ENCODE measurements around the gene POC1A.

The POC1A gene

DNA sequence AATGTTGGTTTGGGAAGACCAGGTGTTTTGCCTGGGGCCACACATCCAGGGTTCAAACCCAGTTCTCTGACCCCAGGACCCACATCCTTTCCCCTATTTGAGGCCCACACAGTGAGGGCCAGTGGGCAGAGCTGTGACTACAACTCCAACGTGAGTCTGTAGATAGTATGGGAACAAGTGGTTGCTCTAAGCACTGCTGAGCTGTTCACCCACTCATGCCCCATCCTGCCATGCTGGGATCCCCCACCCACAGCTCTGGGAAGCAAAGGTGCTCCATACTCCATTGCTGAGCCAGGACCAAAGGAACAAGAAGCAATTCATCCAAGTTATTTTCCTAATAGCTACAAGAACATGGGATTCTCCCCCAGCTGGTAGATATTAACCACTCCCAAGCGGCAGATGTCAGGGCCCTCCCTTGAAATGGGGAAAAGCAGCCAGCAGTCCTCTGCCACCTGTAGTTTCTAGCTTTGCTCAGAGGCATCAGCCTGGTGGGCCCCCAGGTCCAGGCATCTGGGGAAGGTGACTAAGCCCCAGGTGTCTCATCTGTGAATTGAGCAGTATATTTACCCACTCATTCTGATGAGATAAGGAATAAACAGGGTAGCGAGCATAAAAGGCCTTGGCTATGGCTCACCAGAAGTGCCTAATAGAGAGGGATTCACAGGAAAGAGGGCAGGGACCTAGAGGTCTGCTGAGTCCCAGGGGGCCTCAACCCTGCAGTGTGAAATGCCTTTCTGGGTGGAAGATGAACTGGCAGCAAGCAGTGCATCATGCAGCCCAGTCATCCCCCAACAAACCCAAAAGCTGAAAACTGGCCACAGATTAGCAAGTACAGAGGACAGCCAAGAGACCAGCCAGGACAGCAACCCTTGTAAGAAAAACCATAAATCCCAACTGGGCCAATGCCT, 33.4 kb downstream of the POC1A start:
- ATAC-seq (ENCODE audit: low read depth) (no peak), DNase-seq (ENCODE audit: low spot score) (no peak)
- TF ChIP-seq, protein P1, sequence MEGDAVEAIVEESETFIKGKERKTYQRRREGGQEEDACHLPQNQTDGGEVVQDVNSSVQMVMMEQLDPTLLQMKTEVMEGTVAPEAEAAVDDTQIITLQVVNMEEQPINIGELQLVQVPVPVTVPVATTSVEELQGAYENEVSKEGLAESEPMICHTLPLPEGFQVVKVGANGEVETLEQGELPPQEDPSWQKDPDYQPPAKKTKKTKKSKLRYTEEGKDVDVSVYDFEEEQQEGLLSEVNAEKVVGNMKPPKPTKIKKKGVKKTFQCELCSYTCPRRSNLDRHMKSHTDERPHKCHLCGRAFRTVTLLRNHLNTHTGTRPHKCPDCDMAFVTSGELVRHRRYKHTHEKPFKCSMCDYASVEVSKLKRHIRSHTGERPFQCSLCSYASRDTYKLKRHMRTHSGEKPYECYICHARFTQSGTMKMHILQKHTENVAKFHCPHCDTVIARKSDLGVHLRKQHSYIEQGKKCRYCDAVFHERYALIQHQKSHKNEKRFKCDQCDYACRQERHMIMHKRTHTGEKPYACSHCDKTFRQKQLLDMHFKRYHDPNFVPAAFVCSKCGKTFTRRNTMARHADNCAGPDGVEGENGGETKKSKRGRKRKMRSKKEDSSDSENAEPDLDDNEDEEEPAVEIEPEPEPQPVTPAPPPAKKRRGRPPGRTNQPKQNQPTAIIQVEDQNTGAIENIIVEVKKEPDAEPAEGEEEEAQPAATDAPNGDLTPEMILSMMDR (IDR thresholded peaks at IDR 0.05; ENCODE audit: poor library complexity, severe bottlenecking), result no peak
- no peak overlapping the region for H3K4me3 ChIP-seq (ENCODE audit: severe bottlenecking)
- H3K9me3 ChIP-seq (ENCODE audit: severe bottlenecking), result no peaks in the 10 kb centered on the region
- H3K27me3 ChIP-seq (ENCODE audit: insufficient read depth, poor library complexity, severe bottlenecking), result no peaks in the 10 kb centered on the region
- H3K36me3 ChIP-seq (ENCODE audit: low read depth), result peaks cover 57% of the 10 kb centered on the region
- H3K4me1 ChIP-seq (ENCODE audit: insufficient read depth, poor library complexity, severe bottlenecking), result no peaks in the 10 kb centered on the region
- H3K27ac ChIP-seq (ENCODE audit: poor library complexity, severe bottlenecking), result no peak overlapping the region

GRCh38 chr3:52119826-52120225, 34.4 kb downstream of the POC1A start:
- Histone ChIP-seq H3K9me3 (ENCODE audit: severe bottlenecking) (no peaks in the 10 kb centered on the region), H3K27ac (ENCODE audit: poor library complexity, severe bottlenecking) (no peak overlapping the region), H3K4me3 (ENCODE audit: severe bottlenecking) (no peak overlapping the region), H3K4me1 (ENCODE audit: insufficient read depth, poor library complexity, severe bottlenecking) (no peaks in the 10 kb centered on the region), H3K36me3 (ENCODE audit: low read depth) (peaks cover 61% of the 10 kb centered on the region), H3K27me3 (ENCODE audit: insufficient read depth, poor library complexity, severe bottlenecking) (no peaks in the 10 kb centered on the region)
- TF ChIP-seq, protein P1 (IDR thresholded peaks at IDR 0.05; ENCODE audit: poor library complexity, severe bottlenecking), result no peak
- no peak for DNase-seq (ENCODE audit: low spot score)
- ATAC-seq (ENCODE audit: low read depth), result no peak

GRCh38 chr3:52119099-52119498, 35.1 kb downstream of the POC1A start:
- no peak overlapping the region for H3K4me3 ChIP-seq (ENCODE audit: severe bottlenecking)
- H3K27me3 ChIP-seq (ENCODE audit: insufficient read depth, poor library complexity, severe bottlenecking), result no peaks in the 10 kb centered on the region
- ATAC-seq (ENCODE audit: low read depth) (no peak), DNase-seq (ENCODE audit: low spot score) (no peak)
- H3K27ac ChIP-seq (ENCODE audit: poor library complexity, severe bottlenecking), result no peak overlapping the region
- peaks cover 56% of the 10 kb centered on the region for H3K36me3 ChIP-seq (ENCODE audit: low read depth)
- TF ChIP-seq, protein P1 (IDR thresholded peaks at IDR 0.05; ENCODE audit: poor library complexity, severe bottlenecking), result no peak
- H3K9me3 ChIP-seq (ENCODE audit: severe bottlenecking), result no peaks in the 10 kb centered on the region
- no peaks in the 10 kb centered on the region for H3K4me1 ChIP-seq (ENCODE audit: insufficient read depth, poor library complexity, severe bottlenecking)

- Histone ChIP-seq H3K4me3 (ENCODE audit: severe bottlenecking) (no peak overlapping the region), H3K36me3 (ENCODE audit: low read depth) (peaks cover 48% of the 10 kb centered on the region), H3K9me3 (ENCODE audit: severe bottlenecking) (no peaks in the 10 kb centered on the region), H3K4me1 (ENCODE audit: insufficient read depth, poor library complexity, severe bottlenecking) (no peaks in the 10 kb centered on the region), H3K27me3 (ENCODE audit: insufficient read depth, poor library complexity, severe bottlenecking) (no peaks in the 10 kb centered on the region), H3K27ac (ENCODE audit: poor library complexity, severe bottlenecking) (no peak overlapping the region)
- no peak for DNase-seq (ENCODE audit: low spot score)
- TF ChIP-seq, protein P1 (IDR thresholded peaks at IDR 0.05; ENCODE audit: poor library complexity, severe bottlenecking), result no peak
- no peak for ATAC-seq (ENCODE audit: low read depth)
These were observed 35.9 kb downstream of the POC1A start for GRCh38 chr3:52118156-52118875.
